HG03342 (cell line): ENCODE measurements around the gene GPR84.
"Not testable (repeated sequence)": the region's sequence is repeated elsewhere in the genome, so short reads cannot be mapped to it uniquely, and the experiment has no call there.

ENCODE experiments used
- ATAC-seq: cut with Tn5 transposase; IDR thresholded peaks from one replicate; pipeline ENCODE4 v1.9.1; 2021; ENCODE audit warnings: mild to moderate bottlenecking, moderate library complexity; ENCODE audit not compliant: unreplicated experiment

GPR84 gene

DNA sequence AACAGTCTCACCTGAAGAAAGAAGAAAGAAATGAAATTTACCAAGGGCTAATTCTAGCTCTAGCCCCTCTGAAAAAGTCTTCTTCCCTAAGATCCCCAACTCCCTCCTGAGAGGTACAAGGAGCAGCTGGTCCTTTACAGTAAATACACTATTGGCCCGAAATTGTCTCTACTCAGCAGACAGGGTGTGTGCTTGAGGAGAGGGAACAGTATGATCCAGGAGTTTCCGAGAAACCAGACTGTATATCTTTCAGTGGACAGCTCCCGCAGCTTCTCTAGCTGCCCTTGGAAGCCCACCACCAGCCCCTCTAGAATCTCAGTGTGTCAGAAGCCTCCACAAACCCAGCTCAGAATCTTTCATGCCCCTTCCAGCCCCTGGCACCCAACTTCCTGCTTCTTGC is 8.1 kb downstream of the GPR84 start:
- no peak for ATAC-seq

GRCh38 chr12:54355104-54355815 is 9.0 kb downstream of the GPR84 start:
- no peak for ATAC-seq

DNA sequence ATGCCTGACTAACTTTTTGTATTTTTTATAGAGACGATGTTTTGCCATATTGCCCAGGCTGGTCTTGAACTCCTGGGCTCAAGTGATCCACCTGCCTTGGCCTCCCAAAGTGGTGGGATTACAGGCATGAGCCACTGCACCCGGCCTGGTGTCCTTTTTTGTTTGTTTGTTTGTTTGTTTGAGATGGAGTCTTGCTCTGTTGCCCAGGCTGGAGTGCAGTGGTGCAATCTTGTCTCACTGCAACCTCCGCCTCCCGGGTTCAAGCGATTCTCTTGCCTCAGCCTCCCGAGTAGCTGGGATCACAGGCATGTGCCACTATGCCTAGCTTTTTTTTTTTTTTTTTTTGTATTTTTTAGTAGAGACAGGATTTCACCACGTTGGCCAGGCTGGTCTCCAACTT is 10.0 kb downstream of the GPR84 start:
- not testable (repeated sequence) for ATAC-seq

GRCh38 chr12:54352891-54353874 is 11.1 kb downstream of the GPR84 start:
- no peak for ATAC-seq

DNA sequence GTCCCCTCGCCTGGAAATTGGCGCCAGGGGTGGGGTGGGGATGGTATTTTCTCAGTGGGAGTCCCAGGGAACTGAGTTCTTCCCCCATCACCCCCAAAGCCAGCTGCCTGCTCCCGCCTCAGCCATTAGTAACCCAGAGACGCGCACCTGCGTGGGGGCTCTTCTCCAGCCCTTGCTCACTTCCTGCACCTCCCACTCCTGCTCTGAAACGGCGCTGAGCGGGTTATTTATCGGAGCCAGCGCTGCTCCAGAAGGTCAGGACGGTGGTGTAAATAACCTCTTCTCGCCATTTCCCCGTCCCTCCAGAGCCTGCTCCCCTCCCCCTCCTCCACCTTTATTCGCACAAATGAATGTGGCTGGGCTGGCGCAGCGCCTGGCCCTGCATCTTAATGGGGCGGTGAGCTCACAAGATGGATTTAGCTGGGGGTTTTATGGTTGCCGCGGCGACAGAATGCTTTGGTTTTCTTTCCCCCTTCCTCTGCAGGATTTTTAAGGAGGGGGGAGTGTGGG is 12.2 kb downstream of the GPR84 start:
- no peak for ATAC-seq

DNA sequence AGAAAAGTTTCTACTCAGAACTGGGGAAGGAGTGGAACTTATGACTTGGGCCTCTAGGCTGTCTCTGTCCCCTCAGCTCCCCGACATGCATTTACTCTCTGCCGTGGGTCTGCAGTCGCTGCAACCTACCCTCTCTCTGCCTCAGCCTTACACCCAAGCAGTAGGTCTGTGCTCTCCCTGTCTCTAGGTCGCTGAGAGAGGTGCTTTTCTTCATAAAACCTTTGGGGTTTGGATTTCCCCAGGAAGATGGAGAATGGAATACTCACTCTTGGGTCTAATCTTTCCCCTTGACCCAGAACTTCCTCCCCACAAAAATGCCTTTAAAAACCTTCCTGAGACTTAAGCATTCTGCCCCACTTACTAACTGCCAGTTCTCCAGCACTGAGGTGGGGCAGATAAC is 12.9 kb downstream of the GPR84 start:
- ATAC-seq: no peak

DNA sequence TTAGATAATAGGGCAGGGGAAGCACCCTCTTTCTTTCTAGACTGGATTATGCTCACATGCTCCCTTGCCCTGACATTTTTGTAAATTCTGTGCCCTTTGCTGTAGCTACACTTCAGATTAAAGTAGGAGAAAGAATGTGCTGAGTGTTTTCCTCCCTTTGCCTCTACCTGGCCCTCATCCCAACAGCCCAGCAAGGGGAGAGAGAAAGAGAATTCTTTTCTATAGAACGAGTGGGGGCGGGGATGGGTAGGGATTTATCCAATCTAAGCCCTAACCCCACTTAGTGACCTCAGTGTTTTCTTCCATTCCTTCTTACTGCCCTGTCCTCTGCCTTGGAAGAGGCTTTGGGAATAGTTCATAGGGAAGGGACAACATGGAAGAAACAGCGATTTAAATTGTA is 13.5 kb downstream of the GPR84 start:
- ATAC-seq: no peak

- ATAC-seq: no peak
Measured at GRCh38 chr12:54349679-54350078, 14.6 kb downstream of the GPR84 start.

GRCh38 chr12:54349036-54349435 is 15.2 kb downstream of the GPR84 start:
- no peak for ATAC-seq

DNA sequence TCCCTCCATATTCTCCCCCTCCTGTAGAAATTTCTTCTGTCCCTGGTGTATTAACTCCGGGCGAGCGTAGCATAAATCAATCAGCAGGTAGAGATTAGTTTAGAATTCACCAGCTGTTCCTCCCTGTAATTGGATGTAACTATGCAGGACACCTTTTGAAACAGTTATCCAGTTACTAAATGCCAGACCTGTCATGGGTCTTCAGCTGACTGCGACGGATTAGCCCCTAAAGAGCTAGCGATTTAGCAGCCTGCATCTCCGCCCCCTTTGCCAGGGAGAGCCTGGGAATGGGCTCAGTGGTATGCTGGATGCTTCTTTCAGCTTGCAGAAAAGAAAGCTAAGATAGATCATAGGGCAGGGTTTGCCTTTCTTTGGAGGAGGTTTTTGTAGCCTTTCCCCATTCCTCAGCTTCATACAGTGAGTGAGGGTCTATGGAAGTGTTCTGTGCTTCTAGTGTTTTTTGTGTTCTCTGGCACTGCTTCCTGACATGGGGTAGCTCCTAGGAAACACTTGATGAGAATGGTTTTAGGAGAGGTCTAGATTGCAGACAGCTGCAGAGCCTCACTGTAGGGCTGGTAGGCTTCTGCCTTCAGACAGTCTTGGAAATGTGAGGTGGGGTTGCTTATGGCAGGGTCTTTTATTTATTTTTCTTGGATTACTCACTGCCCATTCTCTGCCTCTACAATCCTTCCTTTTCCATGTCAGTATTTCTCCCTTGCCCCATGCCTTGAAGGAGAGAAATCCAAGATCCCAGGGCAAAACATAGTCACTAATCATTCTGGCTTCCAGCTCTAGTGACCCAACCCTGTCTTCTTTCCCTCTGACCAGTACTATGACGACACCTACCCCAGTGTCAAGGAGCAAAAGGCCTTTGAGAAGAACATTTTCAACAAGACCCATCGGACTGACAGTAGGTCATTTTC is 22.6 kb downstream of the GPR84 start:
- ATAC-seq: no peak

DNA sequence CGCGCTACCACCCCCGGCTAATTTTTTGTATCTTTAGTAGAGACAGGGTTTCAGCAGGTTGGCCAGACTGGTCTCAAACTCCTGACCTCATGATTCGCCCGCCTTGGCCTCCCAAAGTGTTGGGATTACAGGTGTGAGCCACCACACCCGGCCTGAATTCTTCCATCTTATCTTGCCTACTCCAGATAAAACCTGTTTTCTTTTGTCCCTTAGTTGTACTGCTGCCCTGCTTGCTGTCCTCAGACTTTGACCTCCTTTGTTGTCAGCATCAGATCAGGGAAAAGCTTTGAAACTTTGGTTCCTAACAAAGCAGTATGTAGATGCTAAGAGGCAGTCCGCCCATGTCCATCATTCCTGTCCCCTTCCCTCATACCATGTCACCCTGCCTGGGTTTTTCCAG is 23.4 kb downstream of the GPR84 start:
- ATAC-seq: no peak

DNA sequence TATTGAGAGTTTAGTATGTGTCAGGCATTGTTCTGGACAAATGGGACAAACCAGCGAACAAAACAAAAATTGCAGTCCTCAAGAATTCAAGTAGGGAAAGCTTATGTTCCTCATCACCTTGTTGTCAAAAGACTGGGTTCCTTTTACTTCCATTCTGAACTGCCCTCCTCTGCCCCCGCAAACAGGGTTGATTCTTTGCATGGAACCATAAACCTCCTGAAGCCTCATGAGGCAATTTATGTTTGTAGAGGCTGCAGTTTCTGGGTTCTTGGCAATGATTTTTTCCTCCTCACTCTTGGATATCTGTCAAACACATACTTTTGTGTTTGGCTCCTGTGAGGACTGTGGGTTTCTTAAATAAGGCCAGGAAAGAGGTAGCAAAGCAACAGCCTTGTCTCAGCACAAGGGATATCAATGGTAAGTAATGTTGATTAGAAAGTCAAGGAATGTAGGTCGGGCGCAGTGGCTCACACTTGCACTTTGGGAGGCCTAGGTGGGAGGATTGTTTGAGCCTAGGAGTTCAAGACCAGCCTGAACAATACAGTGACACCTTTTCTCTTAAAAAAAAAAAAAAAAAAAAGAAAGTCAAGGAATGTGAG is 25.5 kb downstream of the GPR84 start:
- ATAC-seq: no peak

GRCh38 chr12:54337854-54338650 is 26.2 kb downstream of the GPR84 start:
- no peak for ATAC-seq

DNA sequence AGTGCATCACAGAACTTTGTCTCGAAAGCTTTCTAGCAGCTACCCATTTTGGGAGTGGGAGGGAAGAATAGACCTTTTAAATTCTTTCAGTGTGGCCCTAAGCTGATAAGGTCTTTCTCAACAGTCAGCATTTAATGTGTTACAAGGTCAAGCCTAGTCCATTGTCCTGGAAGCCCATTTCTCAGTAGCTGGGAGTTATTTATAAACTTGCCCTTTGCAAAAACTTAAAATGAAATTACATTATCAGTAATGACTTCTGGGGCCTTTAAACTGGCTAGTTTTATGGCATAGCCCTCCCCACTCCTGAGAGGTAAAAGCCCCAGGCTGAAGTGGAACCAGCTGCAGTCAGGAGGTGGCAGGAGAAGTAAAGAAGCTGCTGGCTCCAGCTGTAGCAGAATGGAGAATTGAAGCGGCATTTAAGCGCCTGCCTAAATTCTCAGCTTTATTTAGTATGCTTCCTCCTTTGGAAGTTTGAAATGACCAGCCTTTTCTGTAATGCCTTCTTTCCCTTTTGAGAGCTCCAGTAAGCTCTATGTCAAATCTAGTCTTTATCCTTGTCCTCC is 26.9 kb downstream of the GPR84 start:
- no peak for ATAC-seq

DNA sequence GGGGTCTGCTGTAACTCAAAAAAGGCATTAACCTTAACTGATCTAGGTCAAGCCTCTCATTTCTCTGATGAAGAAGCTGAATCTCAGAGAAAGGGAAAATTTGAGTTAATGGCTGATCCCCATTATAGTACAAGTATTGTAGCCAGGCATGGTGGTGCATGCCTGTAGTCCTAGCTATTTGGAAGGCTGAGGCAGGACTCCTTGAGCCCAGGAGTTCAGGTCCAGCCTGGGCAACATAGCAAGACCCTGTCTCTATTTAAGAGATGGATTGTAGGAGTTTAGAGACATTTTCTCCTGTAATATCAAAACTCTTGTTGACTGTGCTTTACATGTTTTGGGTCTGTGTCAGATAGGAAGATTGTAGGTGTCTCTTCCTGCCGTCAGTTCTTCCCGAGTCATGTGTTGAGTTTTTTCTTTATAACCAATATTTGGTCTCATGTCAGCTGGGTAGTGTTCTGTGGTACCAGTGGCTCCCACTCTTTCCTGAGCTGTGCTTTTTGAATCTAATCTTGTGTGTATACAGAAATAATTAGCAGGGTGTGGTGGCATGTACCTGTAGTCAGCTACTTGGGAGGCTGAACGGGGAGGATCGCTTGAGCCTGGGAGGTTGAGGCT is 30.8 kb downstream of the GPR84 start:
- ATAC-seq: no peak

DNA sequence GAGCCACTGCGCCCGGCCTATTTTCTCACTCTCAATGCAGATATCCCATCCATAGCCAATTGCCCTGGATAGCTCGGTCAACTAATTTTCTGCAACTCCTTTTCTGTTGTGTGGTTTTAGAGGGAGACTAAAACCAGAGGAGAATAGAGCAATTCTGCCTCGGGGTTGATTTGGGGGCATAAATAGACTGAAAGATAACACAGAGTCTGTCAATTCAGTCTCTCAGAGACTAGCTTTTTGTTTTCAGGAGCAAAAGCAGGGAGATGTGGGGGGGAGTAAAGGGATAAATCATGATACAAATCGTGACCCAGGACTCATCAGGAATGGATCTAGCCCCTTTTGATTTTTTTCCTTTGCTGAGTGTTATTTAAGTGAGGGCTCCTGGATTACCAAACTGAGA is 32.8 kb downstream of the GPR84 start:
- no peak for ATAC-seq

GRCh38 chr12:54330442-54330841 is 33.8 kb downstream of the GPR84 start:
- ATAC-seq: no peak

GRCh38 chr12:54329759-54330158 is 34.5 kb downstream of the GPR84 start:
- no peak for ATAC-seq
